ENCODE data around the gene NKD1. TPM values are rescaled to one million over a fixed set of nuclear protein-coding genes. Genes with fewer than 3 reads are reported as not detected.

The NKD1 gene
- total and polyA plus RNA-seq, 9 donors = 2.5 to 72.1 (median 12.7) TPM

GRCh38 chr16:50519001-50519400 is 29.2 kb upstream of the NKD1 start:
- no peaks in the 10 kb centered on the region for H3K9me3 ChIP-seq
- no peaks in the 10 kb centered on the region for H3K4me1 ChIP-seq (ENCODE audit: insufficient read depth)
- no peak for DNase-seq
- H3K27ac ChIP-seq = no peak overlapping the region
- H3K27me3 ChIP-seq = no peaks in the 10 kb centered on the region
- TF ChIP-seq CTCF (IDR thresholded peaks at IDR 0.05) (no peak), EP300 (IDR thresholded peaks at IDR 0.05) (no peak), POLR2A (IDR thresholded peaks at IDR 0.05) (no peak)
- intact Hi-C loops (cut with DNase I) = no loop called here
- H3K4me3 ChIP-seq = no peak overlapping the region
- no peaks in the 10 kb centered on the region for H3K36me3 ChIP-seq
- 61 to 68% (median 64%) methylated on average over 5 of the region's 5 CpGs for WGBS, 3 donors

DNA sequence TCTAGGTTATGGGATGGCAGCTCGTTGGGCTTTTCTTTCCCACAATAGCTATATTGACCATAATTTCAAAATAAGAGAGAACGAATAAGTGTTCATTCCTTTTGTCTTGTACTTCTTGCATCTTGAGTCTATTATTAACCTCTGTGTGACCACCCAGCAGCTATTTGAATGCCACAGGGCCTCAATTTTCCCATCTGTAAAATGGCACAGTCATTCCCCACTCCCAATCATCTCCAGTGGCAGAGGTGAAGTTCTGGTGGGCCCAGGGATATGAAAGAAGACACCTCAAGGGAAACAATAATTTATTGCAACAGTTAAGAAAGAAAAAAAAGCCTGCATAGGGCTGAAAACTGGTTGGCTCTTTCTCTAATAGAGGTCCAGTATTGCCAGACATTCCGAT is 28.6 kb upstream of the NKD1 start:
- Histone ChIP-seq H3K4me1 (ENCODE audit: insufficient read depth) (no peaks in the 10 kb centered on the region), H3K27ac (no peak overlapping the region), H3K36me3 (no peaks in the 10 kb centered on the region), H3K4me3 (no peak overlapping the region), H3K27me3 (no peaks in the 10 kb centered on the region), H3K9me3 (no peaks in the 10 kb centered on the region)
- 72 to 76% (median 72%) methylated on average over 3 of the region's 3 CpGs for WGBS, 3 donors
- no peak for DNase-seq
- no peak for TF ChIP-seq POLR2A (IDR thresholded peaks at IDR 0.05)
- TF ChIP-seq EP300 (IDR thresholded peaks at IDR 0.05) = no peak
- no peak for TF ChIP-seq CTCF (IDR thresholded peaks at IDR 0.05)
- intact Hi-C loops (cut with DNase I) = no loop called here

- intact Hi-C loops (cut with DNase I) = no loop called here
- 16 to 24% (median 24%) methylated on average over 6 of the region's 6 CpGs for WGBS, 3 donors
- Histone ChIP-seq H3K27ac (no peak overlapping the region), H3K27me3 (no peaks in the 10 kb centered on the region), H3K4me3 (no peak overlapping the region), H3K36me3 (no peaks in the 10 kb centered on the region), H3K4me1 (ENCODE audit: insufficient read depth) (no peaks in the 10 kb centered on the region), H3K9me3 (no peaks in the 10 kb centered on the region)
- no peak for DNase-seq
- TF ChIP-seq EP300 (IDR thresholded peaks at IDR 0.05) (no peak), POLR2A (IDR thresholded peaks at IDR 0.05) (no peak), CTCF (IDR thresholded peaks at IDR 0.05) (no peak)
Observed at GRCh38 chr16:50520451-50521245, 27.5 kb upstream of the NKD1 start.

DNA sequence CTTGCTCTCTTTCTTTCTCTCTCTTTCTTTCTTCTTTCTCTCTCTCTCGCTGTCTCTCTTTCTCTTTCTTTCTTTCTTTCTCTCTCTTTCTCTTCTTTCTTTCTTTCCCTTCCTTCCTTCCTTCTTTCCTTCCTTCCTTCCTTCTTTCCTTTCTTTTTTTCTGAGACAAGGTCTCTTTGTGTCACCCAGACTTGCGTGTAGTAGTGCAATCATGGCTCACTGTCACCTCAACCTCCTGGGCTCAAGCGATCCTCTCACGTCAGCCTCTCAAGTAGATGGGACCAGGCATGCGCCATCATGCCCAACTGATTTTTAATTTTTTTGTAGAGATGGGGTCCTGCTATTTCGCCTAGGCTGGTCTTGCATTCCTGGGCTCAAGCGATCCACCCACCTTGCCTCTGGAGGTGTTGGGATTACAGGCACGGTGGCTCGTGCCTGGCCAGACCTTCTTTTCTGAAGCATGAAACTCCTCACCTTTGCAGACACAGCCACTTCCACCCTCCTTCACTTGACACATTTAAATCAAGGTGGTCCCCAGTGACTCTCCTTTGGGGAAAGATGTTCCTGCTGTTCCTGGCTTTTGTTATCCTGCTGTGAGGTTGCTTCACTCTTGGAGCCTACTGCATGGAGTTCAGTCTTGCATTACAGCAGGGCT is 26.8 kb upstream of the NKD1 start:
- H3K27me3 ChIP-seq = no peaks in the 10 kb centered on the region
- WGBS, 3 donors = 90 to 95% (median 90%) methylated on average over 9 of the region's 9 CpGs
- no peak overlapping the region for H3K27ac ChIP-seq
- no peaks in the 10 kb centered on the region for H3K9me3 ChIP-seq
- no peaks in the 10 kb centered on the region for H3K36me3 ChIP-seq
- H3K4me1 ChIP-seq (ENCODE audit: insufficient read depth) = no peaks in the 10 kb centered on the region
- no peak overlapping the region for H3K4me3 ChIP-seq
- DNase-seq = peak in 1 of 5 donors; percentile 0
- TF ChIP-seq POLR2A (IDR thresholded peaks at IDR 0.05) = no peak
- TF ChIP-seq CTCF (IDR thresholded peaks at IDR 0.05) = no peak
- no peak for TF ChIP-seq EP300 (IDR thresholded peaks at IDR 0.05)
- intact Hi-C loops (cut with DNase I) = no loop called here
